ENCODE data around the gene HPDL. TPM values are rescaled to one million over a fixed set of nuclear protein-coding genes. Genes with fewer than 3 reads are reported as not detected.
"Not testable (repeated sequence)": the region's sequence is repeated elsewhere in the genome, so short reads cannot be mapped to it uniquely, and the experiment has no call there.

Gene HPDL
- not detected in 2 replicates for total RNA-seq (2014; rRNA removed; shearing (Covaris generic); ENCODE audit: low replicate concordance)

GRCh38 chr1:45326627-45327623, at the start of gene HPDL:
TSS of gene HPDL (plus strand) at chr1:45326895. CDS start at chr1:45327149, 254 bp downstream.
- no peak within 1 kb of the TSS for H3K4me3 ChIP-seq (ENCODE audit: low read length)
- no peak within 1 kb of the TSS for H3K27ac ChIP-seq (ENCODE audit: low read length)
- H3K4me2 ChIP-seq (ENCODE audit: low read depth, low read length, poor library complexity, severe bottlenecking): no peak within 1 kb of the TSS

GRCh38 chr1:45282351-45282750, 44.3 kb upstream of the HPDL start:
- no peak overlapping the region for H2AFZ ChIP-seq (ENCODE audit: low read length)

More at GRCh38 chr1:45326627-45327623, at the start of gene HPDL:
- Histone ChIP-seq H3K4me1 (ENCODE audit: low read length) (no peaks in the 10 kb centered on the region), H3K9me2 (replicated peaks; ENCODE audit: insufficient read depth, low read length) (no peaks in the 10 kb centered on the region), H3K9me3 (ENCODE audit: low read length) (no peaks in the 10 kb centered on the region), H4K20me1 (ENCODE audit: insufficient read depth, low read depth, low read length) (no peaks in the 10 kb centered on the region), H3K36me3 (ENCODE audit: insufficient read depth, low read length) (no peaks in the 10 kb centered on the region), H2AFZ (ENCODE audit: low read length) (no peak within 1 kb of the TSS), H3K79me2 (ENCODE audit: low read length) (no peaks in the 10 kb centered on the region), H3K9ac (ENCODE audit: low read length) (no peak within 1 kb of the TSS), H3K27me3 (ENCODE audit: low read length) (no peaks in the 10 kb centered on the region)
- no peak for DNase-seq

GRCh38 chr1:45284858-45285257, 41.8 kb upstream of the HPDL start:
- H3K36me3 ChIP-seq (ENCODE audit: insufficient read depth, low read length); H3K27ac ChIP-seq (ENCODE audit: low read length); H3K27me3 ChIP-seq (ENCODE audit: low read length); H3K4me3 ChIP-seq (ENCODE audit: low read length); H3K9me2 ChIP-seq (replicated peaks; ENCODE audit: insufficient read depth, low read length); H3K9ac ChIP-seq (ENCODE audit: low read length); H3K4me2 ChIP-seq (ENCODE audit: low read depth, low read length, poor library complexity, severe bottlenecking); H3K79me2 ChIP-seq (ENCODE audit: low read length); H4K20me1 ChIP-seq (ENCODE audit: insufficient read depth, low read depth, low read length); DNase-seq; H3K9me3 ChIP-seq (ENCODE audit: low read length); H3K4me1 ChIP-seq (ENCODE audit: low read length); H2AFZ ChIP-seq (ENCODE audit: low read length): not testable (repeated sequence)

More at GRCh38 chr1:45282351-45282750, 44.3 kb upstream of the HPDL start:
- Histone ChIP-seq H4K20me1 (ENCODE audit: insufficient read depth, low read depth, low read length) (no peaks in the 10 kb centered on the region), H3K9me3 (ENCODE audit: low read length) (no peaks in the 10 kb centered on the region), H3K27ac (ENCODE audit: low read length) (no peak overlapping the region), H3K36me3 (ENCODE audit: insufficient read depth, low read length) (no peaks in the 10 kb centered on the region), H3K4me3 (ENCODE audit: low read length) (no peak overlapping the region), H3K79me2 (ENCODE audit: low read length) (no peaks in the 10 kb centered on the region), H3K4me2 (ENCODE audit: low read depth, low read length, poor library complexity, severe bottlenecking) (no peak overlapping the region), H3K4me1 (ENCODE audit: low read length) (no peaks in the 10 kb centered on the region), H3K9me2 (replicated peaks; ENCODE audit: insufficient read depth, low read length) (no peaks in the 10 kb centered on the region), H3K27me3 (ENCODE audit: low read length) (no peaks in the 10 kb centered on the region), H3K9ac (ENCODE audit: low read length) (no peak overlapping the region)
- no peak for DNase-seq

GRCh38 chr1:45286521-45286920, 40.2 kb upstream of the HPDL start:
- H3K4me3 ChIP-seq (ENCODE audit: low read length); H2AFZ ChIP-seq (ENCODE audit: low read length); DNase-seq; H3K4me2 ChIP-seq (ENCODE audit: low read depth, low read length, poor library complexity, severe bottlenecking); H3K79me2 ChIP-seq (ENCODE audit: low read length); H3K9ac ChIP-seq (ENCODE audit: low read length); H4K20me1 ChIP-seq (ENCODE audit: insufficient read depth, low read depth, low read length); H3K4me1 ChIP-seq (ENCODE audit: low read length); H3K9me2 ChIP-seq (replicated peaks; ENCODE audit: insufficient read depth, low read length); H3K27ac ChIP-seq (ENCODE audit: low read length); H3K27me3 ChIP-seq (ENCODE audit: low read length); H3K36me3 ChIP-seq (ENCODE audit: insufficient read depth, low read length); H3K9me3 ChIP-seq (ENCODE audit: low read length): not testable (repeated sequence)

- not testable (repeated sequence) for H3K36me3 ChIP-seq (ENCODE audit: insufficient read depth, low read length); H3K4me3 ChIP-seq (ENCODE audit: low read length); H3K9me3 ChIP-seq (ENCODE audit: low read length); H4K20me1 ChIP-seq (ENCODE audit: insufficient read depth, low read depth, low read length); H2AFZ ChIP-seq (ENCODE audit: low read length); H3K27ac ChIP-seq (ENCODE audit: low read length); H3K27me3 ChIP-seq (ENCODE audit: low read length); H3K79me2 ChIP-seq (ENCODE audit: low read length); H3K4me2 ChIP-seq (ENCODE audit: low read depth, low read length, poor library complexity, severe bottlenecking); DNase-seq; H3K4me1 ChIP-seq (ENCODE audit: low read length); H3K9ac ChIP-seq (ENCODE audit: low read length); H3K9me2 ChIP-seq (replicated peaks; ENCODE audit: insufficient read depth, low read length)
Measured at GRCh38 chr1:45291002-45291401, 35.7 kb upstream of the HPDL start.

- Histone ChIP-seq H3K36me3 (ENCODE audit: insufficient read depth, low read length) (no peaks in the 10 kb centered on the region), H3K9me3 (ENCODE audit: low read length) (no peaks in the 10 kb centered on the region), H3K9ac (ENCODE audit: low read length) (no peak overlapping the region), H3K79me2 (ENCODE audit: low read length) (no peaks in the 10 kb centered on the region), H3K9me2 (replicated peaks; ENCODE audit: insufficient read depth, low read length) (no peaks in the 10 kb centered on the region), H2AFZ (ENCODE audit: low read length) (no peak overlapping the region), H4K20me1 (ENCODE audit: insufficient read depth, low read depth, low read length) (no peaks in the 10 kb centered on the region), H3K27ac (ENCODE audit: low read length) (no peak overlapping the region), H3K4me2 (ENCODE audit: low read depth, low read length, poor library complexity, severe bottlenecking) (no peak overlapping the region), H3K4me1 (ENCODE audit: low read length) (no peaks in the 10 kb centered on the region), H3K27me3 (ENCODE audit: low read length) (no peaks in the 10 kb centered on the region), H3K4me3 (ENCODE audit: low read length) (no peak overlapping the region)
- DNase-seq: no peak
Measured at GRCh38 chr1:45291716-45292115, 35.0 kb upstream of the HPDL start.

- Histone ChIP-seq H3K4me2 (ENCODE audit: low read depth, low read length, poor library complexity, severe bottlenecking) (no peak overlapping the region), H3K36me3 (ENCODE audit: insufficient read depth, low read length) (no peaks in the 10 kb centered on the region), H3K79me2 (ENCODE audit: low read length) (no peaks in the 10 kb centered on the region), H4K20me1 (ENCODE audit: insufficient read depth, low read depth, low read length) (no peaks in the 10 kb centered on the region), H3K9me2 (replicated peaks; ENCODE audit: insufficient read depth, low read length) (no peaks in the 10 kb centered on the region), H3K27ac (ENCODE audit: low read length) (no peak overlapping the region), H2AFZ (ENCODE audit: low read length) (no peak overlapping the region), H3K9me3 (ENCODE audit: low read length) (no peaks in the 10 kb centered on the region), H3K9ac (ENCODE audit: low read length) (no peak overlapping the region), H3K27me3 (ENCODE audit: low read length) (no peaks in the 10 kb centered on the region), H3K4me3 (ENCODE audit: low read length) (no peak overlapping the region), H3K4me1 (ENCODE audit: low read length) (peaks cover 8% of the 10 kb centered on the region)
- no peak for DNase-seq
Measured at GRCh38 chr1:45297666-45298356, 28.9 kb upstream of the HPDL start.

- peaks cover 13% of the 10 kb centered on the region for H3K4me1 ChIP-seq (ENCODE audit: low read length)
- no peak overlapping the region for H3K4me3 ChIP-seq (ENCODE audit: low read length)
- H3K9ac ChIP-seq (ENCODE audit: low read length): no peak overlapping the region
- no peaks in the 10 kb centered on the region for H4K20me1 ChIP-seq (ENCODE audit: insufficient read depth, low read depth, low read length)
- DNase-seq: no peak
- H3K27me3 ChIP-seq (ENCODE audit: low read length): no peaks in the 10 kb centered on the region
- H3K9me3 ChIP-seq (ENCODE audit: low read length): no peaks in the 10 kb centered on the region
- no peaks in the 10 kb centered on the region for H3K9me2 ChIP-seq (replicated peaks; ENCODE audit: insufficient read depth, low read length)
- no peaks in the 10 kb centered on the region for H3K79me2 ChIP-seq (ENCODE audit: low read length)
- H3K27ac ChIP-seq (ENCODE audit: low read length): no peak overlapping the region
- no peak overlapping the region for H3K4me2 ChIP-seq (ENCODE audit: low read depth, low read length, poor library complexity, severe bottlenecking)
- H2AFZ ChIP-seq (ENCODE audit: low read length): no peak overlapping the region
- no peaks in the 10 kb centered on the region for H3K36me3 ChIP-seq (ENCODE audit: insufficient read depth, low read length)
Measured at GRCh38 chr1:45299296-45299695, 27.4 kb upstream of the HPDL start.
